Prostate gland (tissue), 2 donors: ENCODE measurements around the gene MT1H. TPM values are rescaled to one million over a fixed set of nuclear protein-coding genes. Genes with fewer than 3 reads are reported as not detected.
"Not testable (repeated sequence)": the region's sequence is repeated elsewhere in the genome, so short reads cannot be mapped to it uniquely, and the experiment has no call there.

Experiments used
- DNase-seq: peaks from one replicate; pipeline ENCODE4 v3.0.0-alpha.2; 2019; ENCODE audit warnings: low spot score
- H3K27ac ChIP-seq, 2 donors: fragments of 200-600 bp; sonication (generic); 2 replicates each; pipeline ENCODE4 v1.5.1; 2017 to 2019
- H3K27me3 ChIP-seq: fragments of 200-600 bp; sonication (generic); replicated peaks from 2 replicates; pipeline ENCODE4 v1.5.1; 2019; ENCODE audit not compliant: insufficient read depth
- H3K36me3 ChIP-seq, 2 donors: fragments of 200-600 bp; sonication (generic); 1 replicate in 1 of 2; 2 replicates in 1 of 2; pipeline versions ENCODE4 v1.5.1 to v1.8.1; 2017 to 2019
- H3K4me1 ChIP-seq: fragments of 200-600 bp; sonication (generic); replicated peaks from 2 replicates; pipeline ENCODE4 v1.5.1; 2019
- H3K4me3 ChIP-seq, 2 donors: fragments of 200-600 bp; sonication (generic); 2 replicates each; pipeline ENCODE4 v1.5.1; 2017 to 2019
- H3K9me3 ChIP-seq: fragments of 200-600 bp; sonication (generic); 2 replicates; pipeline ENCODE4 v1.5.1; 2017
- CTCF ChIP-seq, 4 experiments: fragments of 200-600 bp in 2 of 4; fragments of 450-650 bp in 2 of 4; sonication (generic) in 2 of 4; IDR thresholded peaks; 1 replicate in 3 of 4; 2 replicates in 1 of 4; pipeline ENCODE4 v1.5.1; 2016 to 2019; ENCODE audit warnings: antibody characterized with exemption in 4 of 4, mild to moderate bottlenecking in 2 of 4, moderate library complexity in 2 of 4
- POLR2A ChIP-seq: fragments of 450-650 bp; IDR thresholded peaks from one replicate; pipeline ENCODE4 v1.6.1; 2016; ENCODE audit warnings: antibody characterized with exemption, mild to moderate bottlenecking
- POLR2AphosphoS5 ChIP-seq: sonication (generic); formaldehyde crosslinking; IDR thresholded peaks from one replicate; pipeline ENCODE4 v1.6.1; 2017; ENCODE audit warnings: antibody characterized with exemption
- WGBS: methylation state at CpG from one replicate; pipeline ENCODE4 v1.1.5; 2018; 5-methylcytosine and 5-hydroxymethylcytosine counted together
- intact Hi-C: fragments of 100-400 bp; cut with DNase I; formaldehyde crosslinking; loops from one replicate; pipeline ENCODE4 v1.14.2; 2022
- total RNA-seq, 2 donors: library from RNA; depleted of rRNA; stranded (reverse); fragments of >200 nt; gene quantifications; one replicate each; pipeline ENCODE4 v1.1.0, GENCODE V29; 2016

MT1H gene
- 10 to 100 TPM in 1 of 2 donors, not detected in 1; 10.5 TPM for total RNA-seq

DNA sequence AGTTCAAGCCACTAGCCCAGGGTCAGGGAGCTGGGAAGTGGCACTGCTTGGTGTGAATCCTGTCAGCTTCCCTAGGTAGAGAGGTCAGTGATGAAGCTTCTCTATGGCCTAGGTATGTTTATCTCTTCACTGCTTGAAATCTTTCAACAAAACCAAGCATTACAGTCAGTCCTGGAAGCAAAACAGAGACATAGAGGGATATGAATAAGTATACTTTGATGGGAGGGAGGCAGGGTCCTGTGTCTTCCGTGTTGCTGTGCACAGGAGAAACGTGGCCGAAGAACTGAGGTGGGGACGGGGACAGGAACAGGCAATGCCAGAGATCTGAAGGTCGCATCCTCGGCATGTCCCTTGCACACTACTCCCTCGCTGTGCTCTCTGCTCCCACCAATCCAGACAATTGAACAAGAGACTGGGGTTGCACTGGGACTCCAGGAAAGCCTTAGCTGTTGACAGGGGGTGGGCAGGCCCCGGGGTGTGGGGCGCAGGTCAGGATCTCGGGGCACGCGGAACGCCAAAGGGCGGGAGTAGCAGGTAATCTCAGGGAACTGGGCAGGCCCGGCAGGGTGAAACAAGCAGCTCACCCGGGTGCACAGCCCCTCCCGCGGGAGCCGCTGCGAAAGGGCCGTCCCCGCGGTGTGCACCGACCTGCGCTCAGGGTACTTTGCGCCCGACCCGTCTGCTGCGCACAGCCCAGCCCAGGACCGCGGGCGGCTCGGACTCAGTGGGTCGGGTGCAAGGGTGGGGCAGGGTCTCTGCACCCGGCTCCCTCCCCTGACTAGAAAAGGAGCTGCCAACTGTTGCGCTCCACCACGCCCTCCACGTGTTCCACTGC lies at the start of gene MT1H:
TSS of gene MT1H (plus strand) at position 810 of the 835 bp plus-strand sequence. CDS start 71 bp downstream, outside the sequence.
- intact Hi-C loops, result no loop called here
- Histone ChIP-seq H3K27me3 (no peaks in the 10 kb centered on the region), H3K36me3 (no peaks in the 10 kb centered on the region), H3K4me1 (peaks cover 6% of the 10 kb centered on the region), H3K27ac (no peak within 1 kb of the TSS), H3K4me3 (no peak within 1 kb of the TSS), H3K9me3 (no peaks in the 10 kb centered on the region)
- 23% methylated on average over 35 of the region's 38 CpGs for WGBS
- DNase-seq, result no peak
- TF ChIP-seq POLR2AphosphoS5 (no peak), POLR2A (no peak), CTCF (IDR thresholded peaks at IDR 0.05) (no peak)

DNA sequence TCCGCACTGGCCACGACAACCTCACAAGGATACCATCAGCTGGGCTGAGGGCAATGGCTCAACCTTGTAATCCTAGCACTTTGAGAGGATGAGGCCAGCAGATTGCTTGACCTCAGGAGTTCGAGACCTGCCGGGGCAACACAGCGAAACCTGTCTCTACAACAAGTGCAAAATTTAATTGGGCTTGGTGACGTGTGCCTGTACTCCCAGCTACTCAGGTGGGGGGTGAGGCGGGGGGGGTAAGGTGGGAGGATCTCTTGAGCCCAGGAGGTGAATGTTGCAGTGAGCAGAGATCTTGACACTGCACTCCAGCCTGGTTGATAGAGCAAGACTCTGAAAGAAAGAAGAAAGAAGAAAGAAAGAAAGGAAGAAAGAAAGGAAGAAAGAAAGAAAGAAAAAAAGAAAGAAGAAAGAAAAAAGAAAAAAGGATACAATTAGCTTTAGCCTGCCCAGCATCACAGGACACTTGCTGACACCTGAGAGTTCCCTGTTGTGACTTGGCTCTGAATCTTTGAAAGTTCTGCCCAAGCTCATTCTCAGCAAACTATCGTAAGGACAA lies 49.2 kb upstream of the MT1H start:
- Histone ChIP-seq H3K9me3 (no peaks in the 10 kb centered on the region), H3K4me3 (no peak overlapping the region), H3K36me3 (no peaks in the 10 kb centered on the region), H3K4me1 (no peaks in the 10 kb centered on the region), H3K27me3 (no peaks in the 10 kb centered on the region), H3K27ac (no peak overlapping the region)
- 70% methylated on average over 8 of the region's 8 CpGs for WGBS
- intact Hi-C loops, result no loop called here
- no peak for DNase-seq
- TF ChIP-seq CTCF (IDR thresholded peaks at IDR 0.05), result no peak

GRCh38 chr16:56621665-56622445 lies 47.8 kb upstream of the MT1H start:
- intact Hi-C loops, H3K4me3 ChIP-seq, H3K4me1 ChIP-seq, H3K27ac ChIP-seq, DNase-seq, H3K9me3 ChIP-seq, H3K27me3 ChIP-seq, H3K36me3 ChIP-seq: not testable (repeated sequence)
- WGBS, result 83% methylated on average over 4 of the region's 4 CpGs

- H3K4me3 ChIP-seq, H3K9me3 ChIP-seq, DNase-seq, H3K36me3 ChIP-seq, H3K27me3 ChIP-seq, H3K27ac ChIP-seq, H3K4me1 ChIP-seq, intact Hi-C loops: not testable (repeated sequence)
- WGBS, result 93% methylated on average over 5 of the region's 5 CpGs
These were observed 46.4 kb upstream of the MT1H start for GRCh38 chr16:56623184-56623583.

DNA sequence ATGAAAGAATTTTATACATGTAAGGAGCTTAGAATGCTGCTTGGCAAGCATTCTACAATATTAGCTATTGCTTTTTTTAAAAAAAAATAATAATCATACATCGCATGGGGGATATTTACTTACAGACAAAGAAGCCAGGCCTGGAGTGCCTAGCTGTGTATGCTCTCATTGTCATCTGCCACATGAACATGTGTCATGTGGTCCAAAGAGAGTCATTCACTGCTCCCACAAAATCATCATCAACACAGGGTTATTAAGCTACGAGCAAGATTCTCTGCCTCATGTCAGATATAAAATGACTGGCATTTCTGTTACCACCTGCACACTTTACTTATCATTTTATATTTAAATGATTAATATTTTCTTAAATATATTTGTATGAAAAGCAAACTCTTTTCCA lies 46.0 kb upstream of the MT1H start:
- Histone ChIP-seq H3K27ac (no peak overlapping the region), H3K36me3 (no peaks in the 10 kb centered on the region), H3K4me3 (no peak overlapping the region), H3K27me3 (no peaks in the 10 kb centered on the region), H3K4me1 (no peaks in the 10 kb centered on the region), H3K9me3 (no peaks in the 10 kb centered on the region)
- DNase-seq, result no peak
- intact Hi-C loops, result no loop called here
- TF ChIP-seq POLR2A, result no peak
- TF ChIP-seq CTCF (IDR thresholded peaks at IDR 0.05), result no peak
- TF ChIP-seq POLR2AphosphoS5, result no peak
- 89% methylated on average over 2 of the region's 2 CpGs for WGBS
